Activated CD8-positive, alpha-beta memory T cell treated with anti-CD3 and anti-CD28 coated beads for 4 hours (primary cell): ENCODE measurements around the gene SLC12A3.

Experiments
- DNase-seq, 2 donors: peaks; one replicate each; pipeline ENCODE4 v3.0.0-alpha.2; 2020; ENCODE audit warnings: low read depth in 2 of 2

Gene SLC12A3

DNA sequence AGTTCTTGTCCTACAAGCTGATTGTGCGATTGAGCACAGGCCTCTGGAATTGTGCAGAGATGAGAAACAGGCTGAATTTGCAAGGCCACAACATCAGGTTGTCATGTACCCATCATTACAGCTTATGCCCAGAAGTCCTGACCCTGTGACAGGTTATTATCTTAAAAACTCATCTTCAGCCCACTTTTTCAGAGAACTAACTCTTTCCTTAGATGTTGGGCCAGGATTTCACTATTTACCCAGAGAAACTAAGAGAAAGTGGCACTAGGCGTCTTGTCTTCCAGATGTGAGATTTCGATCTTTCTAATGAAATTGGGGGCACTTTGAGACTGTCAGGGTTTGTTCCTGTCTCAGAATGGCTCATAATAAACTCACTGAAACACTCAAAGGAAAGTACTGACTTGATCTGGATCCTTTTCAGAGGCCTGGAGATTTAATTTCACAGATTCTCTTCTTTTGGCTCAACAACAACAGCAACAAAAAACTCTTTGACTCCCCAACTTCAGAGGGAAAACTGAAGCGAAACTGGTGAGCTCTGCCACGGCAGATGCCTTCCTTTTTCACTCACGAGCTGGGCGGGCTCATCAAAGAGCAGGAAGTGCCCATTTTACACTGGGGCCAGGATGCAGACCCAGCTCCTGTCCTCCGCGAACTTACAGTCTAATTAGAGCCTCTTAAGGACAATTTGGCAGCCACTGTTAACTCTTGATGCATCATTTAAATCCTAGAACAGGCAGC is 17.7 kb upstream of the SLC12A3 start:
- no peak for DNase-seq

DNA sequence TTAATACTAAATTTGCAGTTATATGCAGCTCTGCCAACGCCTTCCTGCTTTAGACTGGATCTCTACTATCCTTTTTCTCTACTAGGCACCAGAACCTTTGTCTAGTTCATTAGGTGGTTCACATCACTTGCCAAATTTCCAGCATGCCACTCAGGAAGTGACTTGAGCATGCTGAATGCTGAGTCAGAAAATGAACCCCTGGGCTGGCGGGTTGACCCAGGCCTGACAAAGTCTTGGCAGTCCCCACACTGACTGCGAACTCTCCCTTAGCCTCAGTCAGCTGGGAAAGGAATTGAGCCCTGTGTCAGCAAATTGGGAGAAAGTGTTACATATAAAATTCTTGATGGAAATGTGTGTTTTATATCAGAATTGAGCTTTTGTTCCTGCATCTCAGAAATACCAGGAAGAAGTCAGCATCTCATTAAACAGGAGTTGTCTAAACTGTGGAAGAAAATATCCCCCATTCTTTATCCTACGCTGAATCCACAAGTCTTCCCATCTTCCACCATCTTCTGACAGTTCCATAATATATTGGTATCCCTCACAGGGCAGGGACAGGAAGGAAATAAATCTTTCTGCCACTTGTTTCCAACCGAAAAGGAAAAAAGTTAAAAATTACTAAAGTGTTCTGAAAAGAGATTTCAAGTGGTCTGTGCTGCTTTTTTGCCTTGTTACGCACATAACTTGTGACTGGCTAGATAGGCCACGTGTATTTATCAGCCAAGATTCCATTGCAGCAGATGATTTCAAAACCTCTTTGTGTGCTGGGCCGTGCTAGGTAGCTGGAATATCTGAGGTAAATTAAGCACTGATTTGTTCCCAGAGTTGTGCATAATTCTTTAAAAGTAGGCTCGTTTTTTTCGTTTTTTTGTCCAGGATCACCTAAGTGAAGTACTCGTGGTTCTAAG is 16.7 kb upstream of the SLC12A3 start:
- DNase-seq: no peak

DNA sequence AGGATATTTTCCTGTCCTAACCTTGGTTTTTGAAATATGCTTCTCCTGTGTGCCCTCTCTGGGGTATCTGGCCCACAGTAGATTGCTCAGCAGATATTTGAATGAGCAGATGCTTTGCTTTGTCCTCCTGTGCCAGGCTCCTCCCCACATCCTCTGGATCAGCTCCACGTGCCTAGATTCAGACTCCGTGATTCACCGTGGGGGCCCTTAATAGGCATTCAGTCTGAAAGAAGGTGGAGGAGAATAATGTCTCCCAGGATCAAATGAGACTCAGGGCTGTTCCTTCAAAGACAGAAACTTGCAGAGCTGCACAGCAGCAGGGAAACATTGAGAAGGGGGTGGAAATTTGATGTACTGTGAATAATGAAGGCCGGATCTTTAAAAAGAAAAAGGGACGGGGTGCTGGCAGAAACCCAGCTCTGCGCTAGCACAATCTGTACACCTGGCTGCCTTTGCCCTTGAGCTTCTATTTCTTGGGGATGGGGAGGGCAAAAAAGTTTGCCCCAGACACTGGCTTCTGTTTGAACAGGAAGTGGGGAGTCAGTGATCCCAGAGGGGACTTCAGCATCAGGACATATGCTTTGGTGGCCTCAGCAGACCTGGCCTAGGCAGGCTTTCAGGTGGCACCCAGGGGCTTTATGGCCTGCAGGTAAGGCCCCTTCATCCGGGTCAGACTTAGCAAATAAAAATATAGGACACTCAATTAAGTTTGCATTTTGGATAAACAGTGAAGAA is 15.9 kb upstream of the SLC12A3 start:
- DNase-seq: no peak

DNA sequence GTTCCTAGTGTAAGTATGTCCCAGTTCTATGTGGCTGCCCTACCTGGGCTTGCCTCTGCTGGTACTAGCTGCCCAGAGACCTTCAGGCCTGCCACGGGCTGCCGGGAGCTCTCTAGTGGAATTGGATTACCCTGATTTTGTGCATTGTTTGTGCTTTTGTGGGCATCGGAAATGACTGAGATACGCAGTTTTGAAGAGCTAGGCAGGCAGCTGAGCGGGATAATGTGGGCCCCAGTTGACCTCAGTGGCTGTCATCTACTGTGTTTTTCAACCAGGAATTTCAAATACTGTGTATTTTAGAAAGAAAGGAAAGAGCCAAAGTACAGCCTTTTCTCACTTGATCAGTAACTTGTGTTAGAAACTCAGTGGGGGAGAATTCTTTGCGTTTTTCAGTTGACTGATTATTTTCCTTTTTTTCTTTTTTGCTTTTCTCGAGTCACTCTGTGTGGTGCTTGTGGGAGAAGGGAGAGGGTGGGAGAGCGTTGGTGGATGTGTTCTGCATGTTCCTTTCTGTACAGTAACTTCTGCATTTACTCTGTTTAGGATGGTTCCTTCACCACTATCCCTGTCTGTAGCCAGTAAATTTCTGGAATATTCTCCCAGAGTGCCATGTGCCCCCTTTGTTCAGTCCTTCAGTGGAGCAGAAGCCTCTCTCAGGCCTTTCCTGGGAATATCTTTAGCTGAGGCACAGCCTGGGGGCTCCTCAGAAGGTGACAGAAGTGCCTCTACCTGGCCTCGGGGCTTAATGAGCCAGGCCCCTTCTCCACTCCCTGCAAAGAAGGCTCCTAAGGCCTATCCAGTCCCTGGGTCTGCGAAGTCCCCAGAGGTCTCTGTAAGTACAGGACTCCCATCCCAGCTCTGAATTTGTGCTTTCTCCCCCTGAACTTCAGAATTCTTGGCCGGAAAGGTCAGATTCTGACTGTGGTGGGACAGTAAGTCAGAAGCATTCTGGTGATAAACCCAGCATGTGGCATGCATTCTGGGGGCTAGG is 15.0 kb upstream of the SLC12A3 start:
- no peak for DNase-seq

DNA sequence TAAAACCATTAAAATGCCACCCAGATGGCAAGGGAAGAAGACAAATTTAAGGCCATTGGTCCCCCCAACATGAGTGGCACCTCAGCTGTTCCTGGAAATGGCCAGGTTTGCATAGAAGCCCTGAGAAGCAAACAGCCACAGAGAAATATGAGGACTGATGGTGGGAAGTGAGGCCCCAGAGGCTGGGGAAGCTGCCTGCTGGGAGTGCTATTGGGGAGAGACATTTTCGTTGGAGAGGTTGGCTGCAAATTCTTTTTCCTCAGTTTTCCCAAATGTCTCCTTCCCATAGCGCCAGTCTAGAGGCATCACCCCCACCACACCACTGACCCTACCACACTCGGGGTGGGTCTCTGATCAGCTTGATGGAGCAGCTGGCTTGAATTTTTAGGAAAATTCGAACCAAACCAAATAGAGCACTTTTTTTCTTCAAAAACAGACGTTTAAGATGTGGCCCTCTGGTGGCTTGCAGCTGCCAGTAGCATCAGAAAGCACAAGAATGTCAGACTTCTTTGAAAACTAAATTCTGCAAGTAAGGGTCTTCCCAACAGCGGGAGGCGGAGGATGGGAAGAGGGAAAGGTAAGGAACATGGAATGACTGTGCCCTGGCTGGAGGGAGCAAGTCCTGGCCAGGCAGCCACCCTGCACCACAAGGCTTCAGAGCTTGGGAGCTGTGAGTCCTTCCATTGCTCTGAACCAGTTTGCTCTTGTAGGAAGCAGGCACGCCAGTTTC is 13.2 kb upstream of the SLC12A3 start:
- DNase-seq: no peak

DNA sequence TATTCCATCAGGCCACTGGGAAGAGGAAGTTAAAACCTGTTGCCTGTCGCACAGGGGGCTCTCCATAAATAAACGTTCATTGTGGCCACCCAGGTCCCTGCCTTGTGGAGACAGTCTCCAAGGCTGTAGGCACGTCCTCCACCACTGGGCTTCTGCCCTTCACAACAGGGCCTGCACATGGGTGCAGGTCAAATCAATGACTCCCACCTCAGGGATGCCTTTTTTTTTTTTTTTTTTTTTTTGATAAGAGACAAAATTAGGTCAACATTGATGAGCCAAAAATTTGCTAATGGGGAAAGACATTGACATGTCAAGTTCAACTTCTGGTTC is 12.6 kb upstream of the SLC12A3 start:
- DNase-seq: no peak

DNA sequence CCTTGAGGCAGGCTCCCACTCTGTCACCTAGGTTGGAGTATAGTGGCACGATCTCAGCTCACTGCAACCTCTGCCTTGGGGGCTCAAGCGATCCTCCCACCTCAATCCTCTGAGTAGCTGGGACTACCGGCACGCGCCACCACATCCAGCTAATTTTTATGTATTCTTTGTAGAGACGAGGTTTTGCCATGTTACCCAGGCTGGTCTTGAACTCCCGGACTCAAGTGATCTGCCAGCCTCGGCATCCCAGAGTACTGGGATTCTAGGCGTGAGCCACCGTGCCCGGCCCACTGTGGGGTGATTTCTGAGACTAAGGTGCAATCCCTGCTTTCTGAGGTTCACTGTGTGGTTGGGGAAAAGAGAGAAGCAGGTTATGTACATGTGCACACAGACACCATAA is 12.0 kb upstream of the SLC12A3 start:
- DNase-seq: no peak

DNA sequence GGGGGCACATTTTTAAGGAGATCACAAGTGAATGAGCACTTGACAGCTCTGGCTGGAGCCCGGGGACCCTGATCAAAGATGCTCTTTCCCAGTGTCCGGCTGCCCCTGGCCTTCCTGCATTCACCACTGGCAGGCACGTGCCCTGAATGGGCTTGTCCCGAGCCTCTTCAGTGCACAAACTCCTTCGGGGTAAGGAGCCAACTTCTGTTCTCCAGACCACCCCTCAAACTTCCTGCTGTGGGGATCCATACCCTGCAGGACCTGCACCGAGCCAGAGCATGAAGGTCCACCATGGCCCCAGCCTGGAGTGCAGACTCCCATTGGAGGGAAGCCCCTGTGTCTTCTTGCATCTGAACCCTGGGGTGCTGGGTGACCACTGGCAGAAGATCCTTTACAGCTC is 9.8 kb upstream of the SLC12A3 start:
- no peak for DNase-seq

DNA sequence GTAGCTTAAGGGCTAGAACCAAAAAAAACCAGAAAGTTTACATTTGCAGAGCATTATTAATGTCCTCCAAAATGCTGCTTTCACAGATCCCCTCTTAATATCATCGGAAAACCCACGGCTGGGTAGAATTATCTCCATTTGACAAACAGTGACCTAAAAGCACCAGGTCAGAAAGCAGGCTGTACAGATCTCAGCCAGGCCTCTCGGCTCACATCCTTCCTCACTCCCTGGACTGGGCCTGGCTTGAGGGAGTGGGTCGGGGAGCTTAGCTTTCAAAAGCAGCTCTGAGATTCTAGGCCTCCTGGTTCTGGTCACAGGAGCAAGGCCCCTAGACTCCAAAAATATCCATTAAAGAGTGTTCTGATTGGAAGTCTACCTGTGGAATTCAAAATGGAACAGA is 9.1 kb upstream of the SLC12A3 start:
- DNase-seq: no peak

DNA sequence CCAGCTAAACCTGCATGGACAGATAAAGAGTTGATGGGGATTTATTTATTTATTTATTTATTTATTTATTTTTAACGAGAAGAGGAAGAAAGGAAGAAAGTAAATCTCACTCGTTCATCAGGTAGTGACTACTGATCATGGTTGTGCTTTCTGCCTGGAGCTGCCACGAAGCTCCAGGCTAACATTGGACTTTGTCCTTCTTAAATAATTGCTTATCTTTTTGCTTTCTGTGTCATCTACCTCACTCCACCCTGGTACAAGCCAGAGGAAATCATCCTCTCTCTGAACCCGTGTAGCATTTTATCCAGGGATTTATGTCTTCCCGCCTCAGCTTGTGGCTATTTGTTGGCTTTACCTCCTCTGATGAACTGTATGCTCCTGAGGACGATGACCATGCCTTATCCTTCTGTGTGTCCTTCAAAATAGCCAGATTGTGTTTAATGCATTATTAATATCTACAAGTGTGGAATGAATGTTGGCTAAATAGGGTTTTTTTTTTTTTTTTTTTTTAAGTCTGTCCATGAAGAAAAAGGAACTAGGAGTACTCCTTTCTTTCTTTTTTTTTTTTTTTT is 8.0 kb upstream of the SLC12A3 start:
- DNase-seq: no peak

DNA sequence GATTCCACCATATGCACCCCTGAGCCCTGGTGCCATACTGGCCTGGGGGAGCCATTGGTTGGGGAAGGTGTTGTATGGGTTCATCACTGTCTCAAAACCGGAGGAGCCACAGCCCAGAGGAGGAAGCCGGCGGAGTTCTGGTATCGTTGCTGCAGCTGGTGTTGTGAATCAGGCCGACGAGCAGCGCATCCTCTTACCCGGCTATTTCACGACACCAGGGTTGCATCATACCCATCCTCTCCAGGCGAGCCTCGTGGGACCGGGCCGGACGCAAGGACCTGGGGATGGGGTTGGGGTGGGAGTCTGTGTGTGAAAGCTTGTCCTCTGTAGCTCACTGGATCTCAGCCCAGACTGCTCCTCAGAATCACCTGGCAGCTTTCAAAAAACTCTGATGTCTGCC is 6.6 kb upstream of the SLC12A3 start:
- DNase-seq: no peak

DNA sequence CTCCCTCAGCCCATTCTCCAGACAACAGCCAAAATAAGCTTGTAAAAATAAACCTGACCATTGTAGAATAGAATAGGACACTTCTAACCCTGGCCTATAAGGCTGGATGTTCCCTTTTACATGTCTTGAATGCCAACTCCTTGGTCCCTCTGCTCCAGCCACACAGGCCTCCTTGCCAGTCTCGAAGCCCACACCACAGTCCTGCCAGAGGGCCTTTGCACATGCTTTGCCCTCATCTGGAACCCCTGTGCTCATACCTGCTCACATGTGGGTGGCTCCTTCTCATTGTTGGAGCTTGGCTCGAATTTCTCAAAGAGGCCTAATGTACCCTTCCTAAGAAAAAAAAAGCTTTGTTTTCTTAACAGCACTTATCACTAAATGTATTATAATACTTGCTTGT is 5.4 kb upstream of the SLC12A3 start:
- no peak for DNase-seq

DNA sequence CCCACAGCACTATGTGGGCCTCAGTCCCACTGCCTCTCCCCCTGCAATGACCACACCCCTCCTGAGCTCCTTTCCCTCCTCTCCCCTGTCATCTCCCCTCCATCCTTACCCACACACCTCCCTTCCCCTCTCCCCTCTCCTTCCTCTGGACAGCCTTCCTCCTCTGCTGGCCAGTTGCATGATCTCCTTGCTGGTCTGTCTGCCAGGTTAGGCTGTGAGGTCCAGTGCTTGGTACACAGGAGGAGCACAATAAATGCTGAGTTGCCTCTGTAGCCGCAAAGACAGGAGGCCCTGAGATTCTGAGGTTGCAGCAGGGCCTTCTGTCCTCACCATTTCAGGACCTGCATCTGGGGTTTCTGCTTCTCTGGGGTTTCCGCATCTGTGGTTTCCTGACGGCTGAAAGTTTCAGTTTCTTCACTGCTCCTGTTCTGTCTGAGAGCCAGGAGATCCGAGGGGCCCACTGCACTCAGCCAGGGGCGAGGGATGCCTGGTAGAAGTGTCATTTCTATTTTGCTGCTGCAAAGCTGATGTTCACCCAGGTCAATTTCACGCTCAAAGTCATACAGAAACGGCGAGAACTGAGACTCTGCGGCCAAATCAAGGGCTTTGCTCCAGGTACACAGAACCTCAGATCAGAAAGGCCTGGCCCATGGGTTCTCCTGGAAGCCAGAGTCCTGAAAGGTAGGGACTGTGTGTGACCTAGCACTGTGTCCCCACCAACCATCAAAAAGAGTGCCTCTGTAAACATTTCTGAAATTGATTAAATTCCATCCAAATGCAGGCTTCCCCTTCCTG is 4.6 kb upstream of the SLC12A3 start:
- DNase-seq: no peak

DNA sequence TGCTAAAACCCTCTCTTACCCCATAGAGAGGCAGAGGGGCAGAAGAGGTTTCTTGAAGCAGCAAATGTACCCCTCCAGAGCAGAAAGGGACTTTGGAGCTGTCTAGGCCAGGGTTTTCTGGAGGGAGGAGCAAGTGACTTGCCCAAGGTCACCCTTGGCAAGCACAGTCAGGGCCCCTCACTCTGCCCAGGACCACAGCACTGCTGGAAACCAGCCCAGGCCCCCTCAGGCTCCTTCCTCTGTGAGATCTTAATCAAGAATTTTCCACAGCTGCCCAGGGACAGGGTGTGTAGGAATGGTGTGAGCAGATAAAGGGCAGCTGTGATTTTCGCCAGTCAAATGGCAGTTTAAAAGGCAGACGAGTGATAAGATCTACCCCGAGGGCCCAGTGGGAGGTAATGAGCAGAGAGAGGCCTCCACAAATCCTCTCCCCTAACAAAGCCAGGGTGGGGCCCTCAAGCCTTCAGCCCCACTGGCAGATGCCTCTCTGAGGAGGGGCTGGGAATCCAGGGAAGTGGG is 3.9 kb upstream of the SLC12A3 start:
- no peak for DNase-seq

DNA sequence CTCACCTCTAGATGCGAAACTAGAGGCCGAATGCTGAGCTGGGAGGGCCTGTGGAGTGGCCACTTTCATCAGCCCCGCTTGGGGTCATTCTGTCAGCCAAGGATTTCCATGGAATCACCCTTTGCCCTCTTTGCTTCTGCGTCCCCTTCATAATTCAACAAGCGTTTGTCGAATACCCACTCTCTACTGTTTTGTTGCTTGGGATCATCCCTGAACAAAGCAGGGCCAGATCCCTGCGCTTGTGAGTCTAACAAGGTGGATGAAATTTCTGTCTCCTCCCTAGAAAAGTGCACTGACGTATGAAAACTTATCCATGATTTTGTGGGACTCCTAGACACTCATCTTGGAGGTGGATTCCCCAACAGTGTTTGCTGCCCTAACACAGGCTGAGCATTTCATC is 3.3 kb upstream of the SLC12A3 start:
- DNase-seq: no peak

DNA sequence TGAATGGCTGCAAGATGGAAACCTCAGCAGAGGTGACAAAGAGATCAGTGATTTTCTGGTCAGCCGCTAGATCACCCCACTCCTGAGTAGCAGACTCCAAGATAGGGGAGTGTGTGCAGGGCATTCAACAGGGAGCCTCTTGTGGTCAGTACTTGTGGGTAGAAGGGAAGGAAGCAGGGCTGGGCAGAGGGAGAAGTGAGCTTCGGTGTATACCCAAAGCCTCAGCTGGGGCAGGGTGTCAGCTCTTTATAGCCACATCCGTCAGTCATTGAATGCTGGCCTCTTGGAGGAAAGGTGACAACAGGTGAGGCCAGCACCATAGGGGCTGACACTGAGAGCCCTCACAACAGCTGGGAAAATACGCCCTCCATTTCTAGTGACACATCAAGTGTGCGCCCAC is 2.2 kb upstream of the SLC12A3 start:
- DNase-seq: no peak

DNA sequence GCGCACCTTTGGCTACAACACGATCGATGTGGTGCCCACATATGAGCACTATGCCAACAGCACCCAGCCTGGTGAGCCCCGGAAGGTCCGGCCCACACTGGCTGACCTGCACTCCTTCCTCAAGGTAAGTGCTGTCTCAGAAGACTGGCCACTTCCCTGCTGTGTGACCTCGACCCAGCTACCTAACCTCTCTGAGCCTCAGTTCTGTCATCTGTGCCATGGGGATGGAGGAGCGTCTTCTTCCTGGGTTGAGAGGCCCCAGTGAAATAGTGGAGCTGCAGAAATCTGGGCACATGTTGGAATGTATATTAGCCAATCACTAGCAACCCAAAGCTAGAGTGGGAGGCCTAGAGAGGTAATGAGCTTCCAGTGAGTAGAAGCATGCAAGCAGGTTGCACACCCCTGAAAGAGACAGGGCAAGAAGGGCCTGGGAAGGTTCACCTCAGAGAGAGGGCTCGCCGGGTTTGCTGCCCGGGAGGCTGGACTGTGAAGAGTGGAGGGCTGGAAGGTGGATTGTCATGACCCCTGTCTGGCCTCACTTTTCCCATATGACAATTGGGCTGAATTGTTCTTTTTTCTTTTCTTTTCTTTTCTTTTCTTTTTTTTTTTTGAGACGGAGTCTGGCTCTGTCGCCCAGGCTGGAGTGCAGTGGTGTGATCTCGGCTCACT is 521 bp downstream of the SLC12A3 start:
- DNase-seq: no peak

DNA sequence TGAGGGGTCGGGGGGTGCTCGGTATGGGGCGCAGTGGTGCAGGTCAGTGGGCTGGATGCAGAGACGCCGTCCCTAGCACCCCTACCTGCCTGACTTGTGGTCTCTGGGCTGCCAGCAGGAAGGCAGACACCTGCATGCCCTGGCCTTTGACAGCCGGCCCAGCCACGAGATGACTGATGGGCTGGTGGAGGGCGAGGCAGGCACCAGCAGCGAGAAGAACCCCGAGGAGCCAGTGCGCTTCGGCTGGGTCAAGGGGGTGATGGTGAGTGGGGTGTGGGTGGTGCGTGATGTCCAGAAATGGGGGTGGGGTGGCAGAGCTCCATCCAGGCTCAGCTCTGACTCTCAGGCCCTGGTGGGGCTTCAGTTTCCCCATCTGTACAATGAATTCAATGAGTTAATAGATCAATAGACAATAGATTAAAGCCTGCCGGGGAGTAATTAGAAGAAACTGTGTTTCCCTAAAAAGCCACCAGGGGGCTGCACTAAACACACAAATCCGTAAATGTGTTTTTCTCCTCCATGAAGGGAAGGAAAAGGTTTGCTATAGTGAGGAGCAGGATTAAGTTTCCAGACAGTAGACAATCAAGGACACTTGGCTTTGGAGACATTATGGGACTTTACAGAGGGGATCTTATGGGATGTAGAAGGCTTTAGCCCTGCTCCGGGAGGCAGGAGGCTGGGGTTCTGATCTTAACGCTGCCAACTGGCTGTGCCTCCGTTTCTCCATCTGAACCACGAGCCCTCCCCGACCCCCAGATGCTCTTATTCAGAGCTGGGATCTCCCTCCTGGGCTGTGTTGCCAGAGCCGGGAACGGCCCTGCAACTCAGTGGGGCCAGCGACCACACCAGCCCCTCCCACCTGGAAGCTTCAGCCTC is 2.2 kb downstream of the SLC12A3 start:
- no peak for DNase-seq
